HFFc6 (cell line): ENCODE measurements around the gene DESI1. TPM values are rescaled to one million over a fixed set of nuclear protein-coding genes. Genes with fewer than 3 reads are reported as not detected.

Experiments
- DNase-seq: peaks from one replicate; pipeline ENCODE4 v3.0.0-alpha.2; 2018
- H3K27ac Mint-ChIP-seq: 2 replicates; pipeline ENCODE4 v1.8.0; 2020; ENCODE audit warnings: mild to moderate bottlenecking, mixed read lengths
- H3K27me3 Mint-ChIP-seq: 2 replicates; pipeline ENCODE4 v1.8.0; 2021; ENCODE audit warnings: mild to moderate bottlenecking, moderate library complexity, mixed read lengths; ENCODE audit not compliant: insufficient read depth
- H3K36me3 Mint-ChIP-seq: 2 replicates; pipeline ENCODE4 v1.8.0; 2021; ENCODE audit warnings: low read depth, mixed read lengths
- H3K4me1 Mint-ChIP-seq: 2 replicates; pipeline ENCODE4 v1.8.0; 2020; ENCODE audit warnings: low read depth, mixed read lengths
- H3K4me3 Mint-ChIP-seq: 2 replicates; pipeline ENCODE4 v1.8.0; 2020; ENCODE audit warnings: mild to moderate bottlenecking, moderate library complexity, mixed read lengths
- H3K9me3 Mint-ChIP-seq: 2 replicates; pipeline ENCODE4 v1.8.0; 2020; ENCODE audit warnings: mild to moderate bottlenecking, mixed read lengths
- total RNA-seq, 6 experiments: library from RNA; stranded (reverse); fragmentation: NEBNext Ultra II Directional; extraction: Animal tissue kit (Norgen Biotek cat#: 25700); gene quantifications; 2 replicates in 1 of 6; 3 replicates in 5 of 6; pipeline ENCODE4 v1.2.3, GENCODE V29; 2021
- TF ChIP-seq, protein P1 (sequence below): fragments of 200-600 bp; sonication (generic); IDR thresholded peaks from 2 replicates; pipeline ENCODE4 v1.5.0; 2021; ENCODE audit warnings: antibody characterized with exemption, mild to moderate bottlenecking

Gene DESI1
- total RNA-seq, 6 experiments from 2014 or later: 41.4 to 53.3 (median 46.1) TPM

DNA sequence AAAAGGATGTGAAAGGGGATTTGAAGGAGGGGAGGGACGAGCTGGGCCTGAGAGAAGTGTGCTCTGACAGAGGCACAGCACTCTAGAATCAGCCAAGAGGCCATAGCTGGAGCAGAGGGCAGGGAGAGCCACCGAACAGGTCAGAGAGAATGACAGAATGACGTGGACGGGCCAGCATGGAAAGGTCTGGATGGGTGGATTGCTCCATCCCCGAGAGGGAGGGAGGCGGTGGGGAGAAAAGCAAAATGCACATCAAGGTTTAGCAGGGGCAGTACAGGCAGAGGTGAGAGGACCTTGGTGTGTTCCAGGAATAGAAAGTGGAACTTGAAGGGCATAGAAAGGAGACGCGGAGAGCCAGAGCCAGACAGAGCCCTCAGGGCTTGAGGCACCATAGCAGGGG is 38.1 kb downstream of the DESI1 start:
- Mint-ChIP-seq H3K9me3 (no peaks in the 10 kb centered on the region), H3K4me3 (no peak overlapping the region), H3K4me1 (peaks cover 3% of the 10 kb centered on the region), H3K36me3 (peaks cover 34% of the 10 kb centered on the region), H3K27me3 (no peaks in the 10 kb centered on the region; the same call in 1 of the 2 replicates), H3K27ac (peak overlapping the region; percentile 27)
- DNase-seq: no peak
- TF ChIP-seq, protein P1, sequence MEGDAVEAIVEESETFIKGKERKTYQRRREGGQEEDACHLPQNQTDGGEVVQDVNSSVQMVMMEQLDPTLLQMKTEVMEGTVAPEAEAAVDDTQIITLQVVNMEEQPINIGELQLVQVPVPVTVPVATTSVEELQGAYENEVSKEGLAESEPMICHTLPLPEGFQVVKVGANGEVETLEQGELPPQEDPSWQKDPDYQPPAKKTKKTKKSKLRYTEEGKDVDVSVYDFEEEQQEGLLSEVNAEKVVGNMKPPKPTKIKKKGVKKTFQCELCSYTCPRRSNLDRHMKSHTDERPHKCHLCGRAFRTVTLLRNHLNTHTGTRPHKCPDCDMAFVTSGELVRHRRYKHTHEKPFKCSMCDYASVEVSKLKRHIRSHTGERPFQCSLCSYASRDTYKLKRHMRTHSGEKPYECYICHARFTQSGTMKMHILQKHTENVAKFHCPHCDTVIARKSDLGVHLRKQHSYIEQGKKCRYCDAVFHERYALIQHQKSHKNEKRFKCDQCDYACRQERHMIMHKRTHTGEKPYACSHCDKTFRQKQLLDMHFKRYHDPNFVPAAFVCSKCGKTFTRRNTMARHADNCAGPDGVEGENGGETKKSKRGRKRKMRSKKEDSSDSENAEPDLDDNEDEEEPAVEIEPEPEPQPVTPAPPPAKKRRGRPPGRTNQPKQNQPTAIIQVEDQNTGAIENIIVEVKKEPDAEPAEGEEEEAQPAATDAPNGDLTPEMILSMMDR: no peak

DNA sequence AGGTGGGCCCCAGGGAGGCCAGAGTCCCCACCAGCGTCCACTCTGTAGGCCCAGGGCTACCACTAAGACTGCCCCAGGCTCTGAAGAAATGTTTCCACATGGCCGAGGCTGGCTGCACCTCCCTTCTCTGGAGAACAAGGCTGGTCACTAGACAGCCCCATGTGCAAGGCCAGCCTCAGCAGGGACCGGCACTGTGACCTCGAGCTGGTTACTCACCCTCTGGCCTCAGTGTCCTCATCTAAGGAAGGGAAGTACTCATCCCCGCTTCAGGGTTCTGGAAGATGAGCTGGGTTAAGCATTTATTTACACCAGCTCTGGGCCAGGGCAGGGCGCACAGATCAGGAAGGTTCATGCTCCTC is 40.9 kb downstream of the DESI1 start:
- H3K4me3 Mint-ChIP-seq: no peak overlapping the region
- DNase-seq: no peak
- TF ChIP-seq, protein P1: no peak
- H3K4me1 Mint-ChIP-seq: no peaks in the 10 kb centered on the region
- H3K27me3 Mint-ChIP-seq: peaks cover 4% of the 10 kb centered on the region; the same call in 1 of the 2 replicates
- H3K27ac Mint-ChIP-seq: no peak overlapping the region
- peaks cover 40% of the 10 kb centered on the region for H3K36me3 Mint-ChIP-seq
- H3K9me3 Mint-ChIP-seq: no peaks in the 10 kb centered on the region

DNA sequence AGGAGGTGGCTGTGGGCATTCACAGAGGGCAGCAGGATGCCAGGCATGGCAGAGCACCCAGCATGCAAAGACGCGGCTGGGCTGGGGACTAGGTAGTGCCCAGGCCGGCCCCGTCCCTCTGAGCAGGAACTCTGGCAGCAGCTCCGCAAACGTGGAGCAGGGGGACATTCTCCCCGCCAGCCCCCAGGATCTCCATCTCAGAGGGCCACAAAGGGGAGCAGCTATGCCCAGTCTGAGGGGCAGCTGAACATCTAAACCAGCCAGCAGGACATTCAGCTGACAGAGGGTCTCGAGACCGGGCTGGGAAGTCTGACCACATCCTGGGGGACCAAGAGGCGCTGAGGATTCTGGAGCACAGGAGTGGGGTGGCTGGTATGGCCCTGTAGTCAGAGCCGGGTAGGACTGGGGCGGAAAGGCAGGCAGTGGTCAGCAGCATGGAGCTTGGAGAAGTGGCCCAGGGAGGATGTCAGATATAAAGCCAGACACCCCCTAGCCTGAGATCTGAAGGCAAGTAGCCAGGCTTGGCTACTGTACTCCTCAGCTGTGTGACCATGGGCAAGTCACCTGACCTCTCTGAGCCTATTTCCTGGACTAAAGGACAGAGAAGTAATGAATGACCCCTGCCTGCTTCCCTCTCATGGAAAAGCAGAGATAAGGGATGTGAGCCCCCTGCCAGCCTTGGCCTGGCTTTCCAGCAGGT is 41.4 kb downstream of the DESI1 start:
- H3K27me3 Mint-ChIP-seq: peaks cover 4% of the 10 kb centered on the region; the same call in 1 of the 2 replicates
- peaks cover 38% of the 10 kb centered on the region for H3K36me3 Mint-ChIP-seq
- TF ChIP-seq, protein P1: no peak
- H3K9me3 Mint-ChIP-seq: no peaks in the 10 kb centered on the region
- H3K4me1 Mint-ChIP-seq: no peaks in the 10 kb centered on the region
- H3K4me3 Mint-ChIP-seq: no peak overlapping the region
- DNase-seq: no peak
- H3K27ac Mint-ChIP-seq: no peak overlapping the region

DNA sequence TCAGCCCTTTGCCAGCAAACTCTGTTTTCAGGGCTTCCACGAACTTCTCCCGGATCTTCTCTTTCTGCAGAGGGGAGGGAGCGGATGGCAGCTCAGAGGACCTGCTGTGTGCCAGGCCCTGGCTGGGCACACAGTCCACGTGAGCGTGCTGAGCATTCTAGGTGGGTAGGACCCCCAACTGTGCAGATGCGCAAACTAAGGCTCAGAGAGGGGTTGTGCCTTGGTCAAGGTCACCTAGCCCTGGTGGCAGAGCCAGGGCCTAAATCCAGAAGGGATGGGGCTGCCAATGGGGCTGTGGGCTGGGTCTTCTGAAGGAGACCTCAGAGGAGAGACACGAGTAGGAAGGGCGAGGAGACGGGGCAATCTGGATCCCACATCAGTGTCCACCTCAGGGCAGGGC is 42.0 kb downstream of the DESI1 start:
- TF ChIP-seq, protein P1: no peak
- peaks cover 36% of the 10 kb centered on the region for H3K36me3 Mint-ChIP-seq
- H3K4me3 Mint-ChIP-seq: no peak overlapping the region
- no peak overlapping the region for H3K27ac Mint-ChIP-seq
- no peak for DNase-seq
- peaks cover 4% of the 10 kb centered on the region; the same call in 1 of the 2 replicates for H3K27me3 Mint-ChIP-seq
- H3K4me1 Mint-ChIP-seq: no peaks in the 10 kb centered on the region
- no peaks in the 10 kb centered on the region for H3K9me3 Mint-ChIP-seq

DNA sequence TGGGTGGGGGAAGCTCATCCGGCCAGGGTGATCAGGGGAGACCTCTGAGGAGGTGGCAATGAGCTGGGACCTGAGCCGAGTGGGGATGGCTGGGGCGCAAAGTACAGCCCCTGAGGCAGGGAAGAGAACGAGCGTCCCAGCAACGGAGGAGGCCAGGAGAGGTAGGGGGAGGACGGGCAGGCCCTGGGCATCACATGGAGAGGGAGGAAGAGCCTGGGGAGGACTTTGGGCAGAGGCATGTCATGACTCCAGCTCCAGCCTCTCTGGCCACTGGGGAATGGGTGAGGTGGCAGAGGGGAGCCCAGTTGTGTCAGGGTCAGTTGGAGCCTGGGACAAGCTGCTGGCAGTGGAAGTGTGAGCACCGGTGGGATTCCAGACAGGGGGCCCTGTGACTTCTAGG is 42.7 kb downstream of the DESI1 start:
- DNase-seq: no peak
- peaks cover 29% of the 10 kb centered on the region for H3K36me3 Mint-ChIP-seq
- no peak overlapping the region for H3K4me3 Mint-ChIP-seq
- peaks cover 4% of the 10 kb centered on the region; the same call in 1 of the 2 replicates for H3K27me3 Mint-ChIP-seq
- peak overlapping the region; percentile 11; the same call in 1 of the 2 replicates for H3K27ac Mint-ChIP-seq
- no peaks in the 10 kb centered on the region for H3K9me3 Mint-ChIP-seq
- H3K4me1 Mint-ChIP-seq: no peaks in the 10 kb centered on the region
- TF ChIP-seq, protein P1: no peak
